ENCODE results near the gene GAREM1.

GAREM1 gene

DNA sequence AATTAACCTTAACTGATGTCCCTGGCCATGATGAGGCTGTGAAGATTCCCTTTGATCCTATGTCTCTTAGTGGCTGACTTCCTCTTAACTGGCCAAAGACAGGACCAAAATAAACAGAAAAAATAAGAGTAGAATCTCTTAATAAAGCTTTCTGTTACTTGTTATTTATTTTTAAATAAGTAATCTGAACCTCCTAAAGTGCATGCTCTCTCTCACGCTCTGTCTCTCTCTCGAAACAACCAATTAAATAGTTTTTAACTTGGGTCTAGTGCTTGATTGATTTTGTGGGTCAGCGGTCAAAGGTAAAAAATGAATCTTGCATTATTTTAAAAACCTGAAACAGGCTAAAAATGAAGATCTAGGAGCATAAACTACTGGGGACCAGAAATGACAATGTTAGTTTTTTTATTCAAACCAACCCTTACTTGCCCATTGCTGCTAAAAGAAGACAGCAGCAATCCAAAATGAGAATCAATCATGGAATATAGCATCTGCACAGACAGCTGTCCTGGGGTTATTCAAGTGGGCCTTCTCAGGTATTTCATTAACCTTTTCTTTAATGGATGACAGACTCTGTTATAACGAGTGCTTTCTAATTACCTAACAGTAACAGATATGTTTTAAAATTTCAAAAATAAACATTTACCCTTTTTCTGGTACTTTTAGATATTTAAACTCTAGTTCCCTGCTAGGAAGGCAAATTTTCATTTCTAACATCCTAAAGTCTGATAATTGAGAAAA lies 11.2 kb downstream of the GAREM1 start:
- no peak for DNase-seq (ENCODE audit: low read depth)

DNA sequence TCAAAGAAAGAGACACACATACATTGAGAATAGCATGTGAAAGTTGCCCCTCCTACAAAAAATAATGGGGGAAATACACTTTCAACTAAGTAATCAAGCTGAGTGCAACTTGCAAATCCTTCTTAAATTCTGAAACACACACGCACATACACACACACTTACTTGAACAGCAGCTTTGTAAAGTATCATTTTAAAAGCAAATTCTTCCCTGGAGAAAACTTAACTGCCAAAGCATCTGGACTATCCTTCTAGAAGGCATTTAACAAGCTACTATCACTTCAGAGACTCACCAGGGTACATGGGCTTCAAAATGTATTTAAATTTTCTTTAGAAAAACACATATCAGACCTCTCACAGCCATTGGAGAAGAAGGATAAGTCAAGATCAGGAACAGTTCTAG lies 15.3 kb downstream of the GAREM1 start:
- DNase-seq (ENCODE audit: low read depth), result no peak

DNA sequence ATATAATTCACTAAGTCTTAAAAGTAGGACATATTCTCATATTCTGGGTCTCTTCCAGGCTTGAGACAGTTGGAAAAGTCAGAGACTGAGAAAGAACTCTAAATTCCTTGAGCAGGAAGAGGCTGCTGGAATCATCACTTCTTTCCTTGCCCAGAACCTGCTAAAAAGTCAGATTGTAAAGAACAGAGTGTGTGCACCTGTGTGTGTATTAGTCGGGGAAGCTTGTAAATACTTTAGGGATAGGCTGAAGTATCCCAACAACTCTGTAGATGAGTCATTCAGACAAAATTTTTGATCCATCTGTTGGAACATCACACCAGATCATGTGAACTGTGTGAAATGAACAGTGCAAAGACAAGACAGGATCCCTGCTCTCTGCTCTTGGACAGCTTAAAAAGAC lies 16.1 kb downstream of the GAREM1 start:
- DNase-seq (ENCODE audit: low read depth), result no peak

DNA sequence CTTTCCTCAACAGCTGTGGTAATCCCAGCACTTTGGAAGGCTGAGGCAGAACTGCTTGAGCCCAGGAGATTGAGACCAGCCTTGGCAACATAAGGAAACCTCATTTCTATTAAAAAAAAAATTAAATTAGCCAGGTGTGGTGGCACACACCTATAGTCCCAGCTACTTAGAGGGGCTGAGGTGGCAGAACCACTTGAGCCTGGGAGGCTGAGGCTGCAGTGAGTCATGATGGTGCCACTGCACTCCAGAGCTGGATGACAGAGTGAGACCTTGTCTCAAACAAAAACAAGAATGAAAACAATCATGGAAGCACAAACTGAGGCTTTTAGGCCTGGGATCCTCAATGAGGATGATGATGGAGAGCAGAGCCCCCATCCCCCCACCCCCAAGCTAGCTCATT lies 19.8 kb downstream of the GAREM1 start:
- DNase-seq (ENCODE audit: low read depth), result no peak

DNA sequence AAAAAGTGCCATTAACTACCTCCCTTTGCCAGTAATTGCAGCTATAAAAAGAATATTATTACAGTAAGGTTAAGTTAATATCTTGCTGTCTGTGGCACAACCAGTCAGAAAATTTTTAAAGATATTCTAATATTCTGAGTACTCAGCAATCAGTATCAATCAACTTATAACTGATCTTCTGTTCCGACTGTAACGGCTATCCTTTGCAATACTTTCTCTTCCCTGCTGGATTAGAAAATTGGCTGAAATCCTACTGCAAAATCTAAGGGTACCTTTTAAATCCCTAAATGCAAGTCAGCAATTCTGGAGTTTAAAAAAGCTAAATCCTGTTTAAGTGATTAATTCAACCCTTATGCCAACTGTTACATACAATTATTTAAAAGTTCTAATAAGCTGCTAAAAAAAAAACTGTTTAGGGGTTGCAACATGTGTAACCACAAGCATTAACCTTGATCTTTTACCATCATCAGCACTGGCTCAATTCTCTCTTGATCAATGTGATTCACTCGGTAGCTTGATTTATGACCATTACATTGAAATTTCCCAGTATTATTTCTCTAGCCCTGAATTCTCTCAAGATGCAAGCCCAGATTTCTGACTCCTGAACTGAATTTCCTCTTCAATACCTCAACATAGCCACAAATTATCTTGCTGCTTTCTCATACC lies 20.5 kb downstream of the GAREM1 start:
- no peak for DNase-seq (ENCODE audit: low read depth)

DNA sequence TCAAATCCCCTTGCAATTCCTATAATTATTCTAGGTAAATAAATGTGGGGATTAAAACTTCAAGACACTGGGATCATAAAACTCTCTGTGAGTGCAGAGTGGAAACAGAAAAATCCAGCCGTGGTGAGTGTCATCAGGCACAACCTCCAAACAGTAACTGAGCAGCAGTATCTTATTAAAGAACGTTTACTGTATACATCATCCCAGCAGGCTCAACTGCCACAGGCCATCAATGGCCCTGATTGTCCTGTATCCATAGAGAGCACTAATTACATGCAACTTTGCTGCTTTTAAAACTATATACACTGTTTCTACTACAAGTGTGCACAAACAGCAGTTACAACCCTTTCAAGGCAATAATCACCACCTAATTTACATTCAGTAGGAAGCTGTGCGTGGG lies 23.9 kb downstream of the GAREM1 start:
- DNase-seq (ENCODE audit: low read depth), result no peak

DNA sequence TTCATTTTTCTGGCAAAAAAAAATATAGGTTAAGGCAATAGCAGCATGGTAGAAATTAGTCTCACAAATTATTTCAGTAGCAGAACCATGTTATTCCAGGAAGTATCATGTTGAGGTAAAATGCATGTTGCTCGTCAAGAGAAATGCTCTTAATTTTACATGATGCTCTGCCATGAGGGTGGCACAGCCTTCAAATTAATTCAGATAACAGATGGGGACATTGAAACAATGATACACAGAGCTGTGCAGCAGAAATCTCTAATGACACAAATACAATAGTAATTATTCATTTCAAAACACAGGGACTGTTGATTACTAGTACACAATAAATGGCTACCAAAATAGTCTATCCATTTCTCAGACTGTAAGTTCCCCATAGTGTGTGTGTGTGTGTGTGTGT lies 24.8 kb downstream of the GAREM1 start:
- no peak for DNase-seq (ENCODE audit: low read depth)

DNA sequence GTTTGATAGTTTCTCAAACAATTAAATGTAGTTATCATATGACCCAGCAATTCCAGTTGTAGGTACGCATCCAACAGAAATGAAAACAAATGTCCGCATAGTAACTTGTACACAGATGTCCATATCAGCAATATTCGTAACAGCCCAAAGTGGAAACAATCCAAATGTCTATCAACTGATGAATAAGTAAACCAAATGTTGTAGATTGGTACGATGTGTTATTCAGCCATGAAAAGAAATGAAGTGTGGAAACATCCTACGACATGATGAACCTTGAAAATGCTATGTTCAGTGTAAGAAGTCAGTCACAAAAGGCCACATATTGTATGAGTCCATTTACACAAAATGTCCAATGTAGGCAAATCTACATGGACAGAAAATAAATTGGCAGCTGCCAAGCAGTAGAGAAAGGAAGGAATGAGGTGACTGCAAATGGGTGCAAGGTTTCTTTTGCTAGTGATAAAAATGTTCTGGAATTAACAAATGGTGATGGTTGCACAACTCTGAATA lies 26.9 kb downstream of the GAREM1 start:
- no peak for DNase-seq (ENCODE audit: low read depth)

DNA sequence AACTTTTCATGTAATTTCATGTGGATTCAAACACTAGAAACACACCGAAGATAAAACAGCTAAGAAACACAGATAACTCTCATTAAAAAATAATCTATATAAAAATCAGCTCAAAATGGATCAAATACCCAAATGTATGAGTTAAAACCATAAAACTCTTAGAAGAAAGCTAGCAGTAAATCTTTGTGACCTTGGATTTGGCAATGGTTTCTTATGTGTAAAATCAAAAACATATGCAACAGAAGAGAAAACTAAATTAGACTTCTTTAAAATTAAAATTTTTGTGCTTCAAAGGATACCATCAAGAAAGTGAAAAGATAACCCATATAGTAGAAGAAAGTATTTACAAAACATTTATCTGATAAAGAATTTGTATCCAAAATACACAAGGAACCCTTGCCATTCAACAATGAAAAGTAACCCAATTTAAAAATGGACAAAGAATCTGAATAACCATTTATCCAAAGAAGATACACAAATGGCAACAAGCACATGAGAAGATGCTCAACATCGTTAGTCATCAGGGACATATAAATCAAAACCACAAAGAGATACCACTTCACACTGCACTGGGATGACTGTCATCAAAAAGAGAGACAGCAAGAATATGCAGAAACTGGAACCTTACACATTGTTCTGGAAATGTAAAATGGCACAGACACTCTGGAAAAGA lies 27.5 kb downstream of the GAREM1 start:
- no peak for DNase-seq (ENCODE audit: low read depth)

DNA sequence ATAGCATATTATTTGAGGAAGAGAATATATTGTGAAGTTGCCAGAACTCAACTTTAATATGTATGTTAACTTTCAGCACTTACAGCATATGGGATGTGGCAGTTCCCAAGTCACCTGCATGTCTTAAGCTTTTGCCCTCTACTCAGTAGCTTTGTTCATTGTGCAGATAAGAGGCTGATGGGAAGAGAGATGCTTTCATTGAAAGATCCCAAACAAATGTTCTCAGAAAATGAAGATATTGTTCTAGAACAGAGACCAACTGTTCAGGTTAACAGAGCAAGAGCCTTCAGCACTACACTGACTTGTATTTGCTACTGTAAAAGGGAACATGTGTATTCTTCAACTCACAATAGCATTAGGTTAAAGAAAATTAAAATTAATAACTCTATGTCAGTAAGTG lies 28.1 kb downstream of the GAREM1 start:
- DNase-seq (ENCODE audit: low read depth), result no peak

DNA sequence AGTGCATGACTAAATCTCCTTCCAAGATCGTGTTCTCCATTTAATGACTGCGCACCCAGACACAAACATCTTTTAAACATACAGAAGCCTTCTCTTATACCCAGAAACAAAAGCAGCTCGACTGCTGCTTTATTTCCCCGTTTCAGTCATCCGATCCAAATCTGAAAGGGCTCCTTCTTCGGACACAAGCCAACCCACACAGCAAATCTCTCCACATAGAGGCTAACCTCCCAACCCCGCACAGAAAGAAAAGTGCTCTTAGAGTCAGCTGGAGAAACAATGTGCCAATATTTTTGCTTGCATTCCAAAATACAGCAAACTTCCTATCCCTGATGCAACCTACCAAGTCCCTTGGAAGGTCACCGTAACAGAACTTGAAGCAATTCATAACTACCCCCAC lies 29.1 kb downstream of the GAREM1 start:
- DNase-seq (ENCODE audit: low read depth), result peak; percentile 9

DNA sequence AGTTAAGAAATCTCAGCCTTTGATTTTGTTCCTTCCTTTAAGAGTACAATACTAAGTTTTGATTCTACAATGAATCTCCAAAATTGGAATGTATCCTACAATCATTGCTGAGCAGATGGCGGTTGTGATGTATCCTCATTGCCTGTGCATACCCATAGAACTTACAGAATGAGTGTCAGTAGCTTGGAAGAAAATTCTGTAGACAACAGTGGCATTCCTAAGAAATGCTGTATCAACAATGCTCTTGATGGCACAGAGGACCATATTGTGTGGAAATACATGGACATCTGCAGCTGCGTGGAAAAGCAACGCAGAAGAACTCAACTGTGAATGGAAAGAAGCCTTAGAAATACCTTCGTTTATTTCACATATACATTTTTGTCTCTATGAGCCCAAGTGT lies 30.2 kb downstream of the GAREM1 start:
- no peak for DNase-seq (ENCODE audit: low read depth)

DNA sequence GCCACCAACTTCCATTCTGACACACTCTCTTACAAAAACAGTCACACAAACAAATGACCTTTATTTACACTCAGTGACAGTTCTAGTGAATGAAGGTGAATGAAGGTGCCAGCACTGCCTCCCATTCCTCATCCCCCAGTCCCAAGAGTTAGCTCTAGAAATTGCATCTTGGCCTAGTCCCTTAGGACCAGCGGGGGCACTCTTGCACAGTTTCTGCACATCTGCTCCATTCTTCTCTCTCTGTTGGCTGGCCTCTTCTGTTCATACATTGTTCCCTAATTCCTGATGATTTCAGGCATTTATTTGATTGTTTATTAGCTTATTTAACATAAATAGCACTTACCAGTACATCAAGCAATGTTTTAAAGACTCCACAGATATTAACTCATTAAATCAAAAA lies 30.9 kb downstream of the GAREM1 start:
- DNase-seq (ENCODE audit: low read depth), result no peak

DNA sequence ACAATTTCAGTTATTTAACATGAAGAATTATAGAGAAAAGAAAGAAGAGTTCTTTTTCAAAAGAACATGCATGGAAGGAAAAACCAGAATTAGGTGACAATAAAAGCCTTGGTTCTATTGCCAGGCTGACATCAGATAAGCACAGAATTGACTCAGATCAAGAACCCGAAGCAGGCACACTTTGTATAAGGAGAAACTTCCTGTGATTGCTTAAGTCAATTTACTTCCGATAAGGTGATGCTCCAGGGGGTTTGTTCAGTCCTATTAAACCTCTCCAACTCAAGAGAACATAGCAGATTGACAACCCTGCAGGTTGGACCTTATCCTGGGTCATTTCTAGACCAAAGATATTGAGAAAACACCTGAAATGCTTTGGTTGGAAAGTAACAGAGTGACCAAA lies 31.4 kb downstream of the GAREM1 start:
- no peak for DNase-seq (ENCODE audit: low read depth)

DNA sequence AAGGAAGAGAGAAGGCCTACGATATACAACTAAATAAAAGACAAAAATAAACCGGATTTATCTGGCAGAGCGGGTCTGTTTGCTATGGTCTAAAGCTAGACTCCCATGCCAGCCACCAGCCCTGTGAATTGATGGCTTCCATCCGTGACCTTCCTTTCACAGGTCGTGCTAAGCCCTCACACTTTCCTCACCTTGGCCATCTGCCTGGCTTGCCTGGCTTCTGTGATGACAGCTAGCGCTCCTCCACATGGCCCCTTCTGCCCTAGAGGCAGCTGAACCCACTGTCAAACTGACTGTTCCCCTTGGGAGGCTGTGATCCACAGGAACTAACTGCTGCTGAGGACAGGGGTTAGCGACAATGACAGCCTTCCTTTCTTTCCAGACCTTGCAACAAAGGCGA lies 32.5 kb downstream of the GAREM1 start:
- DNase-seq (ENCODE audit: low read depth), result no peak

DNA sequence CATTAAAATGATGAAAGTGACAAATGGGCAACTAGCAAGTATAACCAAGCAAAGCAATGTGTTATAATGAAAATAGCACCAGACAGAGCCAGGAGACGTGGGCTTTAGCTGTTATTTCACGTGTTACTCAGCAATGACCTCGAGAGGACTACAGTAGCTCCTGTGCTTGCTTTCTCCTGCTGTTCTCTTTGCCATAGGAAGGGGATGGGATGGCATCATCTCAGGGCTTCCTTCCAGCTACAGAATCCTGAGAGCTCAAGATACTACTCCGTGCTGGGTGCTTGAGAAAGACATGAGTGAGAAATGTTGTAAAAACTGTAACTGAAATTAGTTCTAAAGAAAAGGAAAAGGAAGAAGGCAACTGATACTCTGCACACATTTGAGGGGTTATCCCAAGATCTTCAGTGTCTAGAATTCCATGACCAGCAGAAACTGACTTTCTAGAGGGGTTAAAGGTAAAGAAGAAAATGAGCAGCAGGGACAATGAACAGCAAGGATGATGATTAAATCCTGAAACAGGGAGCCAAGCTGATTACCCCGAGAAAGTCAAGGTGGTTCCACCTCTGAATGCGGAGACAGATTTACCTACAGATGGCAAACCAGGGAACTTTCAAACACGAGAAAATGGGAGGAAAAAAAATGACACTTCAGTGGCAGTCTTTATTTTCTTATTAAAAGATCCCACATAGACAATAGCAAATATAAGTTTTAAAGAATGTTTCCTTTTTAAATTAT lies 33.4 kb downstream of the GAREM1 start:
- DNase-seq (ENCODE audit: low read depth), result no peak

DNA sequence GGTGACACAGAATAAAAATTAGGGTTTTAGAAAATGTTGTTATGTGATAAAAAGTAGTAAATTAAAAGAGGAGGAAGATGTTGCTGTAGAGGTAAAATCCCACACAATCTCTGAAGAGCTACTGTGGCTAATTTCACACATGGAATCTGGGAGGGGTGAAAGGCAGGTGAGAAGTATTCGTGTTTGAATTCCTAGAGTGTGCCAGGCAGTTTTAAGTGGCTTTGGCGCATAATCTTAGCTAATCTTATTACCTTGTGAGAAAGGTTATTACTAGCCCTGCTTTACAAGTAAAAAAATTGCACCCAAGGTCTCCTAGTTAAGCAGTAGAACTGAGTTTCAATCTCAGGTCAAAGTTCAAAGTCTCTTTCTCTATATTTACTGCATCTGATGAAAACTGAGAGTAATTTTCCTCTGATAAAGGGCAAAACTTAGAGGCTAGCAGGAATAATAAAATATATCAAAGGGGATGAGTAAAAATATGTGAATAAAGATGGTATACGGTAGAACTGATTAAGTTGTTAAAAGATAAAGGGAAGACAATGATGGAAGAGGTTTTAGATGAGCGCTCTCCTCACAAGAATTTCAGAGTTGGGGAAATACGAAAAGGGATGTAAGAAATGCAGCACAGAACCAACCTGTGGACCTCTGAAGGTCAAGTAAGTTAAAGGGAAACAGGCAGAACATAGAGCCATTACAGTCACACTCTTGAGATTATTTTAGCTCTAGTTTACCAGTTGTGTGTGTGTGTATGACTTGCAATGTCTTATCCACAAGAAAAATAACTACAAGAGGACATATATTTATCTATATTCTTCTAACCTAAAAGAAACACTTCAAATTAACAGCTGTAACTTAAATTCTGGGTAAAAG lies 34.8 kb downstream of the GAREM1 start:
- DNase-seq (ENCODE audit: low read depth), result no peak

DNA sequence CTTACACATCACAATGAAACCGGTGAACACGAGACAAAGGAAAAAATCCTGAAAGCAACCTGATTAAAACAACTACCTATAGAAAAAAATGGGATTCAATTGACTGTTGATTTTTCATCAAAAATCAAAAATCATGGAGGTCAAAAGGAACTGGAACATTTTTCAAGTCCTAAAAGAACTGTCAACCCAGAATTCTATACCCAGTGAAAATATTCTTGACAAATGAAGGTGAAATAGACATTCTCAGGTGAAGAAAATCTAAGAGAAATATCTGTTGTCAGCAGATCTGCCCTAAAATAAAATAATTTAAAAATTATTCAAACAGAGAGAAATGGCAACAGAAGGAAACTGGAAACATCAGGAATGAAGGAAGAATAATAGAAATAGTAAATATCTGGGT lies 38.9 kb downstream of the GAREM1 start:
- DNase-seq (ENCODE audit: low read depth), result no peak

DNA sequence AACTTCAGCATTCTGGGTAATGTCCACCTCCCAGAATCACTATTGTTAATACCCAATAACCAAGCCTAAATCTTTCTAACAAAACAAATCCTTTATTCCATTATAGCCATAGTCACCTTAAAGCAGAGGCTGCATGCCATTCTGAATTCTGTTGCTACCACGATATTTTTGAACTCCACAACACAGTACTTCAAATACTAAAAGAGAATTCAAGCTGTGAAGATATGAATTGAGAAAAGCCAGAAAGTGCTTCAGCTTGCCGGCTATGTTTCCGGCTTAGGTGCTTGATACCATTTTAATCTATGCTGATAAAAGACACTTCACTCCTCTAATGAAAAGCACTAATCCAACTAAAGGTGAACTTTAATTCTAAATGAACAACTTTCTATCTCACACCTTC lies 41.3 kb downstream of the GAREM1 start:
- no peak for DNase-seq (ENCODE audit: low read depth)

DNA sequence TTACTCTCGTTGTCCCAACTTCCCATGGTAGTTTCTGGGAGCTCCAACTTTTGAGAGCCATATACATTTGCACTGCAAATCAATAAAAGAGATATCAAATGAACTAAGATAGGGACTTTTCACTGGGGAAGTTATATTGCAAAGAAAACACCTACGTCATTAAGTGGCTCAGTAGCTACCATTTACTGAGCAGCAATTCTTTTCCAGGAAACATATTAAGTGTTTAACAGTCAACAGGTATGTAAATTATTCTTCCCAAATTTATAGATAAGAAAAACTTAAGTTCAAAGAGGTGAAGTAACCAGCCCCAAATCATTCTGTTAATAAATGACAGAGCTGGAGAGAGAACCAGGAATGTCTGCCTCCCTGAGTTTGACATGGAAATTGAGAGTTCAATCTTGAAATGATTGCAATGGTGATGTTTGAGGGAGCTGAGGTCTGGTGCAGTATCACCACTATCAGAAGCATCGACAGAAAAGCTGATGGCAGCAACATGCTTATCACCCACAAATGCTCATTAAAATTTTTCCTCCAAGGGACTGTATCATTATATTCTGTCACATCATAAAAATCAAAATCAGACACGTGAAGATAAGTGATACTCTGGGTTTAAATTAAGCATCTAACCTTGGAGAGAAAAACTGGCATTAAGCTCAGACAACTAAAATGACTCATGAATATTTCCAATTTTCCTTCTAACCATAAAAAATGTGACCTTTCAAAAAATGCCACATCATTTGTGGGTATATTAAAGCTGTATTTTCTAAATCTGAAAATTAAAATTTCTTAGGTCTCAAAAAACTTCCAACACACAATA lies 43.4 kb downstream of the GAREM1 start:
- DNase-seq (ENCODE audit: low read depth), result peak; percentile 26

DNA sequence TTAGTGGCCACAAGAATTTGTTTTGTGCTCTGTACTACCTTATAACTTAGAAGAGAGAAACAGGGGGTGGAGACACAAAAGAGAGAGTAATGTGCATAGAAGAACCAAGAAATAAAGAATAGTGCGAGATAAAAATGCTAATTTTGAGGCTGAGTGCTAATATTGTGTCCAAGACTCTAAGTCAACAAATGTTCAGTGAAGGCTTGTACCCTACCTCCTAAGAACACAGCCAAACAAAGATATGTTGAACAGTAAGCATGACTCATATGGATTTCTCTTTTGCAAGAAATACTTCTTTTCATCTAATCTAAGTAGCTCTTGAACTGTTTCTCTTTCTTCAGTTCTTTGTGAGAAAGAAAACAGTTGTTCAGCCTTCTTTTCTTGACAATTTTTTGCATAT lies 45.2 kb downstream of the GAREM1 start:
- peak; percentile 79 for DNase-seq (ENCODE audit: low read depth)

All from iris pigment epithelial cell (primary cell).